GM19467 (cell line): ENCODE measurements around the gene PTGS1.

Experiments used
- ATAC-seq: cut with Tn5 transposase; IDR thresholded peaks from one replicate; pipeline ENCODE4 v1.9.1; 2021; ENCODE audit warnings: mild to moderate bottlenecking, moderate library complexity; ENCODE audit not compliant: unreplicated experiment

The PTGS1 gene

DNA sequence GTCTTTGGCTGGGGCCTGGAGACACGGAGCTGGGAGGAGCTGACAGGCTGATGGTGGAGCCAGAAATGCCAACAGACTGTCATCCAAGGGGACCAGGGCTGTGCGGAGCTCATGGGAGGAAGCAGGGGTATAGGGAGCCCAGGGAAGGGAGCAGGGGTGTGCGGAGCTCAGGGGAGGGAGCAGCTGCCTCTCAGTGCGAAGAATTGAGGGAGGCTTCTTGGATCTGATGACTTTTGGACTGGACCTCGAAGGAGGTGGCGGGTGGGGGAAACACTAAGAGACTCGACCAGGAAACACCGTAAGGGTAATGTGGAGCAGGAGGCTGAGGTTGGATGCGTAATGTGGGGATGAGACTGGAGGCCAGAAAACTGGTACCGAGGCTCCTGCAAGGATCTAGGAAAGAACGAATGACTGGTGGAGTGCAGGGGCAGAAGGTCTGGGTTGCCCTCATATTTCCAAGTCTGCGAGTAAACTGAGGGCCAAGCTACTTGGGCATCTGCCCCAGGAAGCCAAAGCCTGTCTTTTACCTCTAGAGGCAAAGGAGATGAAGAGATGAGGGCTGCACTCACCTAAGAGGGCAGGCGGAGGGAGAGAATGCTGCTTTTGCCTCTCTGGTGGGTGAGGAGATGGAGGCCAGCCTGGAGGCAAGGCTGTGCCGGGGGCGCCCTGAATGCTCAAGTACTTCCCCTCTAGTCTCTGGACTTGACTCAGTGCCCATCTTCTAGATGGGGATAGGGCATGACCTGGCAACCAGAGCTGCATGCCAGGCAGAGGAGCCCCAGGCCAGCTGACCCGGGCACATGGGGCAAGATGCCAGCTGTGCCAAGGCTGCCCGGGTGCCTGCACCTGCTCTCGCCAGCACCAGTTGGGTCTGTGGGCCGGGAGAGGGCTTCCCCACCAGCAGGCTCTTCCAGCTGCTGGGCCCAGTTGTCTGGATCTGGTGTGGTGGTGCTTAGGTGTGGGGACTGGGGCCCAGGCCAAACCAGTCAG lies 2.3 kb downstream of the PTGS1 start:
- ATAC-seq, result no peak

- ATAC-seq, result no peak
Measured at GRCh38 chr9:122374885-122375420, 4.1 kb downstream of the PTGS1 start.

GRCh38 chr9:122376796-122377195 lies 6.0 kb downstream of the PTGS1 start:
- no peak for ATAC-seq

GRCh38 chr9:122377241-122378164 lies 6.7 kb downstream of the PTGS1 start:
- no peak for ATAC-seq

- no peak for ATAC-seq
Measured at GRCh38 chr9:122378236-122378635, 7.4 kb downstream of the PTGS1 start.

DNA sequence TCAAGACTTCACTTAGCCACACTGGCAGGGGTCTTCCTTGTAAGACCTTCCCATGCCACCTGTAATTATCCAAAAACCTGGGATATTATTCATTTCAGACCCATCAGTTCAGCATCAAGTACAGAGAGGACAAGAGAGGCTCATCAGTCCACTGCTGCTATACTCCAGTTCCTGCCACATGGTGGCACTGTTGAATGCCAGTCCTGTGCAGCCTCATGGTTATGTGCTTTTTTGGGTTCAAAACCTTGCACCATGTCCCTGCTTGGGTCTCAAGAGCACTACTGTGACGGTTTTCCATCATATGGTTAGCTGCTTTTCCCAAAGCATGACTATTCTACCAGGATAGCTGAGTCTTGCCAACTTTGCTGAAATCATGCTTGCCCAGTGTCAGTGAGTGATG lies 8.5 kb downstream of the PTGS1 start:
- ATAC-seq, result no peak

DNA sequence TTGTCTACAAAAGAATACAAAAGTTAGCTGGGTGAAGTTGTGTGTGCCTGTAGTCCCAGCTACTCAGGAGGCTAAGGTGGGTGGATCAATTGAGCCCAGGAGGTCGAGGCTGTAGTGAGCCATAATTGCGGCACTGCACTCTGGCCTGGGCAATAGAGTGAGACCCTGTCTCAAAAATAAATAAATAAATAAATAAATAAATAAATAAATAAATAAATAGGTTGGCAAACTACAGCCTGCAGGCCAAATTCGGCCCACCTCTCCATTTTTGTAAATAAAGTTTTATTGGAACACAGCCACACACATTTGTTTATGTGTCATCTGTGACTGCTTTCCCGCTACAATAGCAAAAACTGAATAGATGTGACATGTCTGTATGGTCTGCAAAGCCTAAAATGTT lies 9.5 kb downstream of the PTGS1 start:
- ATAC-seq, result no peak

DNA sequence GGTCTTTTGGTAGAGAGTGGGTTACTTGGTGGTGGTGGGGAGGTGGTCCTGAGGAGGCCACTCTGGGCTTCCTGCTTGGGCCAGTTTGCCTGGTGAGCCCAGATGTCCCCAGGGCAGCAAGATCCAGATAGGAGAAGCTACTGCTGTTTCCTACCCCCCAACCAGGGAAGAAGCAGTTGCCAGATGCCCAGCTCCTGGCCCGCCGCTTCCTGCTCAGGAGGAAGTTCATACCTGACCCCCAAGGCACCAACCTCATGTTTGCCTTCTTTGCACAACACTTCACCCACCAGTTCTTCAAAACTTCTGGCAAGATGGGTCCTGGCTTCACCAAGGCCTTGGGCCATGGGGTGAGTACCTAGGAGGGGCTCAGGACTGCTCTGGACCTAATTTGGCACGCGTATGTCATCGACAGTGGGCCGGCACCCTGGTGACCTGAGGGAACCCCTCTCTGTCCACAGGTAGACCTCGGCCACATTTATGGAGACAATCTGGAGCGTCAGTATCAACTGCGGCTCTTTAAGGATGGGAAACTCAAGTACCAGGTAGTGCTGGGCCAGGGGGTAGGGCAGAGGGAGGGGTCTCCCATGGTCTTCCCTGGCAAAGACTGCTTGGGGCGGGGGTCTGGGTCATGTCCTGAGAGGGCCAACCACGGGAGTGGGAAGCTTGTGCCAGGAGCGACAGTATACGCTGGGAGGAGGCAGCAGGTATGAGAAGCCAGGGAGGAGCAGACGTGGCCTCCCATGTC lies 10.6 kb downstream of the PTGS1 start:
- ATAC-seq, result no peak

DNA sequence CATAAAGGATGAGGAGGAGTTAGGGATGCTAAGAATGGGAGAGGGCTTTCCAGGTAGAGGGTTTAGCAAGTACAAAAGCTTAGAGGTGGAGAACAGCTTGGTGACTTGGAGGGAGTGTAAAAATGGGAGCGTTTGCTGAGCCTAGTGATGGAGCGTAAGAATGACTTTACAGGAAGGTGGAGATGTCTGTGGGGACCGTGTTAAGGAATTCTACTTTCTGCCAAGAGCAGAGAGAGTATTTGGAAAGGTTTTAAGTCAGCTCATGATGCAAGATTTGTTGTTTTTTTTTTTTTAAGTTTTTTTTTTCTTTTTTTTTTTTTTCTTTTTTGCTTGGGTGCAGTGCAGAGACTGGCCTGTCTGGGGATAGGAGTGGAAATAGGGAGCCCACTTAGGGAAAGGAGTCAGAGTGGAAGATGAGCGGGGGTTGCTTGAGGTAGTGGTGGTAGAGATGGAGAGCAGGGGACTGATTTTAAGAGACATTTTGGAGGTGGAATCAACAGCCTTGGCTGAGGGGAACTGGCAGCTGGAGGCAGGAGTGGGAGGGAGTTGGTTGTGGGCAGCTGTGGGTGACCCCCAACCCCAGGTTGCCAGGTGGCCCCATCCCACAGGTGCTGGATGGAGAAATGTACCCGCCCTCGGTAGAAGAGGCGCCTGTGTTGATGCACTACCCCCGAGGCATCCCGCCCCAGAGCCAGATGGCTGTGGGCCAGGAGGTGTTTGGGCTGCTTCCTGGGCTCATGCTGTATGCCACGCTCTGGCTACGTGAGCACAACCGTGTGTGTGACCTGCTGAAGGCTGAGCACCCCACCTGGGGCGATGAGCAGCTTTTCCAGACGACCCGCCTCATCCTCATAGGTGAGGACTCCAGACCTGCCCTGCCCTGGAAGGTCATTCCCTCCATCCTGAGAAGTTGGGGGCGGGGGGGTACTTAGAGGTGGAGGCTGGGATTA lies 12.4 kb downstream of the PTGS1 start:
- ATAC-seq, result no peak

DNA sequence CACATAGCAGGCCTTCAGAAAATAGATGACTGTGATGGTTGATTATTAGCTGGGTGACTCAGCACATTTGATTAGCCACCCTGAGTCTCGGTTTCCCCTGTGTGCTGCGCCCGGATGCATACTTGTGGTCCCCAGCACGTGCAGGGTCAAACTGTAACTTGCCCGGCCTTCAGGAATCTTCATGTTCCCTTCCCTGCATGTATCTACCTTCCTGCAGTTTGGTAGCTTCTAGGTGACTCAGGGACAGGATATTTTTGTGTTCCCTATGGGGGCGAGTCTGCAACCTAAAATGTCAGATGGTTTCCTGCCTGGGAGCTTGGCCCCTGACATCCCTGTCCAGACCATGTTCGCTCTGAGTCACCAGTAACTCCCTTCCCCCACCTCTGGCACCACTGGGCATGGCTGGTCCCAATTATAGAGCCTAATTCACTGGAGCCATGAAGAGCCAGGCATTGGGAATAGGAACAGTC lies 13.2 kb downstream of the PTGS1 start:
- no peak for ATAC-seq

DNA sequence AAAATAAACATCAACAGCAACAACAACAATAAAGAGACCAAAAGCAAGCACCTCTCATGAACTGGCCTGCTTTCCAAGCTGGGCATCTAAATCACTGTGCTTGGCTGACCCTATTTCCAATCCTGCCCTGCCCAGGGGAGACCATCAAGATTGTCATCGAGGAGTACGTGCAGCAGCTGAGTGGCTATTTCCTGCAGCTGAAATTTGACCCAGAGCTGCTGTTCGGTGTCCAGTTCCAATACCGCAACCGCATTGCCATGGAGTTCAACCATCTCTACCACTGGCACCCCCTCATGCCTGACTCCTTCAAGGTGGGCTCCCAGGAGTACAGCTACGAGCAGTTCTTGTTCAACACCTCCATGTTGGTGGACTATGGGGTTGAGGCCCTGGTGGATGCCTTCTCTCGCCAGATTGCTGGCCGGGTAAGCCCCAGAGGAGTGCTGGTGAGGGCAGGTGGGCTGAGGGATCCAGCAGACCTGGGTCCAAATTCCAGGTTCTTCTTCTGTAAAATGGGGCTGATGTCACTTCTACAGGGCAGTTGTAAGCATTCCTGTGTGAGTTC lies 15.6 kb downstream of the PTGS1 start:
- ATAC-seq, result no peak

DNA sequence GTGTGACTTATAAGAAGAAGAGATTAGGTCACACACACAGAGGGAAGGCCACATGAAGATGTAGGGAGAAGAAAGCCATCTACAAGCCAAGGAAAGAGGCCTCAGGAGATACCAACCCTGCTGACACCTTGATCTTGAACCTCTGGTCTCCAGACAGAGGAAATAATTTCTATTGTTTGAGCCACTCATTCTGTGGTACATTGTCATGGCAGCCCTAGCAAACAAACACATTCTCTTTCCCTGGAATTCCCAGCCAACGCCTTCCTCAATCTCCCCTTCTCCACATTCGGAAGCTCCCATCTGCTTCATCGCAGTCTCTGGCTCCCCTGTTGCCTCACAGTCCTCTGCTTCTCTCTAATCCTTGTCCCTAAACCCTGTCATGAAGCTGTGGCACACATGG lies 16.7 kb downstream of the PTGS1 start:
- no peak for ATAC-seq

DNA sequence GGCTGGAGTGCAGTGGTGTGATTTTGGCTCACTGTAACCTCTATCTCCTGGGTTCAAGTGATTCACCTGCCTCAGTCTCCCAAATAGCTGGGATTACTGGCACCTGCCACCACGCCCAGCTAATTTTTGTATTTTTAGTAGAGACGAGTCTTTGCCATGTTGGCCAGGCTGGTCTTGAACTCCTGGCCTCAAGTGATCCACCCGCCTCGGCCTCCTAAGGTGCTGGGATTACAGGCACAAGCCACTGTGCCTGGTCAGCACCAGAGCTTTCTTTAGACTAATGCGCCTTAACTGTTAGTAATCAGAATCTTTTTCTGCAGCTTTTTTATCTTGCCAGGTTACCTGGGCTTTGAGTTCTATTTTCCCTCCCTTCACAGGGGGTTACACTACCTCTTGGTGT lies 18.4 kb downstream of the PTGS1 start:
- no peak for ATAC-seq

DNA sequence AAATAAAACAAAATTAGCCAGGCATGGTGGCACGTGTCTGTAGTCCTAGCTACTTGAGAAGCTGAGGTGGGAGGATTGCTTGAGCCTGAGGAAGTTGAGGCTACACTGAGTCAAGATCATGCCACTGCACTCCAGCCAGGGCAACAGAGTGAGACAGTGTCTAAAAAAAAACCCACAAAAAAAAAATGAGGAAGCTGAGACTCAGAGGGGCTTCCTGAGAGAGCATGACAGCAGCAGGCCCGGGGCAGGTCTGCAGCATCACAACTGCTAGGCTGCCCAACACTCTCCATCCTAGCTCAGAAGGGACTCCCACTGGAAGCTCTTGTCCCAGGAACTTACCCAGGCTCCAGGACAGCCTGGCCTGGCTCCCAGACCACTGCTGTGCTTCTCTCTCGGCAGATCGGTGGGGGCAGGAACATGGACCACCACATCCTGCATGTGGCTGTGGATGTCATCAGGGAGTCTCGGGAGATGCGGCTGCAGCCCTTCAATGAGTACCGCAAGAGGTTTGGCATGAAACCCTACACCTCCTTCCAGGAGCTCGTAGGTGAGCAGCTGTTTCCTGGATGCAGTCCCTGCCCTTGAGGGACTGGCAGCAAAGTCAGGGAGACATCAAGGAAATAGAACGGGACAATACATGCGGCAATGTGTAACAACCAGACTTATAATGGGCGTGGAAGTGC lies 19.1 kb downstream of the PTGS1 start:
- no peak for ATAC-seq

GRCh38 chr9:122392284-122392683 lies 21.5 kb downstream of the PTGS1 start:
- no peak for ATAC-seq

DNA sequence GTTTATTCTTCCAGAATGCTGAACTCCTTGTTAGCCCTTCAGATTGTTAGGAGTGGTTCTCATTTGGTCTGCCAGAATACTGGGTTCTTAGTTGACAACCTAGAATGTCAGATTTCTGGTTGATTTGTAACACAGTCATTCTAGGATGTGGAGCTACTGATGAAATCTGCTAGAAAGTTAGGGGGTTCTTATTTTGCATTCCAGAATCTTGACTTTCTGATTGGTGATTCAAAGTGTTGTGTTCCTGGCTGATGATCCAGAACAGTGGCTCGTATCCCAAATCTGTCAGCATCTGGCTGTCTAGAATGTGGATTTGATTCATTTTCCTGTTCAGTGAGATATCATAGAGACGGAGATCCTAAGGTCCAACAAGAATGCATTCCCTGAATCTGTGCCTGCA lies 21.9 kb downstream of the PTGS1 start:
- no peak for ATAC-seq

DNA sequence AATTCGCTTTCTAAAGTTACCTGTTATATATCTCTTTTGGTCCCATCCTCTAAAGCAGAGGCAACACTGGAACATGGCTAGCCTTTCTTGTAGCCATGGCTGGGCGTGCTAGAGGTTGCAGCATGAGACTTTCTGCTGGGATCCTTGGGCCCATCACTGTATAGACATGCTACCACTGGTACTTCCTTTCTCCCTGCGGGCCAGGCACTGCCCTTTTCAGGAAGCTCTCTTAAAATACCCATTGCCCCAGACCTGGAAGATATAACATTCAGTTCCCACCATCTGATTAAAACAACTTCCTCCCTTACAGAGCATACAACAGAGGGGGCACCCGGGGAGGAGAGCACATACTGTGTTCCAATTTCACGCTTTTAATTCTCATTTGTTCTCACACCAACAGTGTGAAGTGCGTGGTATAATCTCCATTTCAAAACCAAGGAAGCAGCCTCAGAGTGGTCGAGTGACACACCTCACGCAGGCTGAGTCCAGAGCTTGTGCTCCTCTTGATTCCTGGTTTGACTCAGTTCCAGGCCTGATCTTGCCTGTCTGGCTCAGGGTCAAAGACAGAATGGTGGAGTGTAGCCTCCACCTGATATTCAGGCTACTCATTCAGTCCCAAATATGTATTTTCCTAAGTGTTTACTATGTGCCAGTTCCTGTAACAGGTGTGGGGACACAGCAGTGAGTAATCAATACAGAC lies 22.6 kb downstream of the PTGS1 start:
- ATAC-seq, result no peak
